HepG2 (cell line): ENCODE measurements around the gene NOC4L. TPM values are rescaled to one million over a fixed set of nuclear protein-coding genes. Genes with fewer than 3 reads are reported as not detected.
A peak's percentile ranks its signal among the peaks of the same experiment; 100 is the strongest.

Experiments
- ATAC-seq: fragments of 200-7000 bp; cut with Tn5 transposase; 3 replicates; pipeline ENCODE4 v1.9.1; 2020; ENCODE audit warnings: mild to moderate bottlenecking, moderate library complexity
- BruUV-seq: library from RNA; stranded (reverse); fragments of 400-500 nt; replicated peaks from 2 replicates; lab custom pipeline; 2021; lab: Mats Ljungman, UMichigan
- CTCF ChIA-PET: fragments of 300-600 bp; formaldehyde crosslinking; extraction: SDS; loops from one replicate; lab custom pipeline; 2021; ENCODE audit warnings: low total read pairs, inconsistent platforms, low intra/inter-chr PET ratio; lab: Yijun Ruan, JAX
- POLR2A ChIA-PET: fragments of 350-600 bp; sonication (Branson Sonifier 250); formaldehyde crosslinking; loops from one replicate; lab custom pipeline; 2020; ENCODE audit warnings: antibody characterized with exemption, inconsistent platforms; lab: Yijun Ruan, JAX
- DNase-seq: peaks from one replicate; pipeline ENCODE4 v3.0.0-alpha.2; 2015; ENCODE audit warnings: low spot score
- FAIRE-seq: peaks from 3 replicates; lab custom pipeline; 2011; peaks lifted over from hg19 to GRCh38; lab: Jason Lieb, UNC
- H2AFZ ChIP-seq: one replicate; pipeline ENCODE4 v1.6.1; 2011; ENCODE audit warnings: low read length, inconsistent platforms
- H3K27ac ChIP-seq: fragments of 300-600 bp; 3 replicates; pipeline ENCODE4 v1.8.0; 2011; ENCODE audit warnings: mixed run types, mild to moderate bottlenecking, mixed read lengths, low read length, inconsistent platforms; ENCODE audit not compliant: insufficient read depth; ENCODE audit errors: extremely low read length
- H3K27me3 ChIP-seq, 2 experiments: fragments of 200-600 bp in 1 of 2; 2 replicates in 1 of 2; 3 replicates in 1 of 2; pipeline versions ENCODE4 v1.6.0 to v1.8.0; 2011; ENCODE audit warnings: low read length in 2 of 2, mild to moderate bottlenecking in 2 of 2, moderate library complexity in 2 of 2, inconsistent platforms in 1 of 2; ENCODE audit not compliant: insufficient read depth in 2 of 2, control insufficient read depth in 1 of 2
- H3K36me3 ChIP-seq, 2 experiments: fragments of 200-600 bp in 1 of 2; replicated peaks in 1 of 2; 2 replicates in 1 of 2; 3 replicates in 1 of 2; pipeline versions ENCODE4 v1.5.1 to v1.8.0; 2011; ENCODE audit warnings: low read length in 2 of 2, inconsistent platforms in 1 of 2; ENCODE audit not compliant: insufficient read depth in 2 of 2, control insufficient read depth in 1 of 2
- H3K4me1 ChIP-seq: 2 replicates; pipeline ENCODE4 v1.5.1; 2012; ENCODE audit warnings: low read length, inconsistent platforms; ENCODE audit not compliant: insufficient read depth
- H3K4me2 ChIP-seq: 2 replicates; pipeline ENCODE4 v1.6.0; 2011; ENCODE audit warnings: low read depth, low read length, inconsistent platforms
- H3K4me3 ChIP-seq, 3 experiments: fragments of 200-600 bp in 1 of 3; sonication (generic), shearing (Covaris generic) in 1 of 3; replicated peaks in 1 of 3; 2 replicates each; pipeline ENCODE4 v1.5.1; 2011 to 2016; ENCODE audit warnings: low read length in 3 of 3, inconsistent platforms in 2 of 3, low read depth in 2 of 3, mild to moderate bottlenecking in 2 of 3, control low read depth in 1 of 3, mixed read lengths in 1 of 3; ENCODE audit not compliant: insufficient read depth in 1 of 3
- H3K79me2 ChIP-seq: one replicate; pipeline ENCODE4 v1.6.1; 2011; ENCODE audit warnings: low read length, inconsistent platforms; ENCODE audit not compliant: insufficient read depth
- H3K9ac ChIP-seq: 2 replicates; pipeline ENCODE4 v1.6.0; 2011; ENCODE audit warnings: mild to moderate bottlenecking, low read depth, low read length, inconsistent platforms; ENCODE audit not compliant: insufficient read depth
- H3K9me3 ChIP-seq: 2 replicates; pipeline ENCODE4 v1.5.1; 2012; ENCODE audit warnings: mild to moderate bottlenecking, low read length
- H4K20me1 ChIP-seq: 2 replicates; pipeline ENCODE4 v1.6.0; 2011; ENCODE audit warnings: inconsistent platforms, mild to moderate bottlenecking, low read length, moderate library complexity; ENCODE audit not compliant: insufficient read depth
- HIVEP1 ChIP-seq: sonication (generic); formaldehyde crosslinking; IDR thresholded peaks from 2 replicates; pipeline ENCODE4 v1.4.0; 2020; ENCODE audit warnings: mild to moderate bottlenecking, missing genetic modification reagents
- IRX3 ChIP-seq: sonication (generic); formaldehyde crosslinking; IDR thresholded peaks from 2 replicates; pipeline ENCODE4 v1.8.1; 2023; ENCODE audit warnings: mild to moderate bottlenecking, low read depth, missing genetic modification reagents, borderline replicate concordance
- KDM2A ChIP-seq: sonication (generic); formaldehyde crosslinking; IDR thresholded peaks from 2 replicates; pipeline ENCODE4 v1.4.0; 2020; ENCODE audit warnings: low read depth, missing genetic modification reagents, borderline replicate concordance
- NRL ChIP-seq: sonication (generic); formaldehyde crosslinking; IDR thresholded peaks from 2 replicates; pipeline ENCODE4 v1.5.0; 2020; ENCODE audit warnings: missing genetic modification reagents, mild to moderate bottlenecking, moderate library complexity, borderline replicate concordance
- SMYD3 ChIP-seq: sonication (generic); formaldehyde crosslinking; IDR thresholded peaks from 2 replicates; pipeline ENCODE4 v1.8.1; 2023; ENCODE audit warnings: mild to moderate bottlenecking, missing genetic modification reagents
- ZNF816 ChIP-seq: sonication (generic); formaldehyde crosslinking; IDR thresholded peaks from 2 replicates; pipeline ENCODE4 v1.8.0; 2022; ENCODE audit warnings: missing genetic modification reagents, mild to moderate bottlenecking, borderline replicate concordance
- ZNF891 ChIP-seq: sonication (generic); formaldehyde crosslinking; IDR thresholded peaks from 2 replicates; pipeline ENCODE4 v1.5.0; 2020; ENCODE audit warnings: mild to moderate bottlenecking, missing genetic modification reagents
- WGBS: methylation state at CpG from one replicate; pipeline ENCODE4 v1.1.6; 2017; ENCODE audit warnings: low lambda C conversion rate; 5-methylcytosine and 5-hydroxymethylcytosine counted together
- in situ Hi-C: cut with HindIII; loops from 2 replicates; pipeline ENCODE4 v1.10.0; 2017; ENCODE audit warnings: low pct_unique_long_range_greater_than_20kb; ENCODE audit not compliant: extremely low pct_ligation_motif_present
- intact Hi-C: fragments of 100-400 bp; cut with micrococcal nuclease; formaldehyde crosslinking; loops from one replicate; pipeline ENCODE4 v1.10.0; 2022; ENCODE audit not compliant: unreplicated experiment
- polyA plus RNA-seq, 8 experiments: library from polyadenylated mRNA; depleted of rRNA in 3 of 8; stranded (reverse) in 7 of 8; unstranded in 1 of 8; fragments of >200 nt; fragmentation: Illumina TruSeq in 4 of 8; extraction: Trizol in 4 of 8; gene quantifications; 2 replicates each; pipeline versions ENCODE4 v1.2.1 to v1.2.3, GENCODE V29; 2011 to 2016; ENCODE audit warnings: low read depth in 4 of 8, missing spikeins in 1 of 8, mixed read lengths in 1 of 8; ENCODE audit not compliant: insufficient read depth in 1 of 8
- total RNA-seq, 5 experiments: library from RNA; depleted of rRNA; stranded (reverse); fragments of >200 nt; fragmentation: Illumina TruSeq; extraction: Trizol; gene quantifications; 2 replicates each; pipeline ENCODE4 v1.2.3, GENCODE V29; 2016; ENCODE audit warnings: low read depth in 1 of 5
- TF ChIP-seq, protein P1 (sequence below): sonication (generic); formaldehyde crosslinking; IDR thresholded peaks from 2 replicates; pipeline ENCODE4 v1.8.0; 2023; ENCODE audit warnings: mild to moderate bottlenecking, missing genetic modification reagents

NOC4L gene
- total and polyA plus RNA-seq, 2 of the 13 experiments (the other 11 are each of a cell fraction or from before 2014, with no cell fraction given): 4.3 to 14.6 TPM

DNA sequence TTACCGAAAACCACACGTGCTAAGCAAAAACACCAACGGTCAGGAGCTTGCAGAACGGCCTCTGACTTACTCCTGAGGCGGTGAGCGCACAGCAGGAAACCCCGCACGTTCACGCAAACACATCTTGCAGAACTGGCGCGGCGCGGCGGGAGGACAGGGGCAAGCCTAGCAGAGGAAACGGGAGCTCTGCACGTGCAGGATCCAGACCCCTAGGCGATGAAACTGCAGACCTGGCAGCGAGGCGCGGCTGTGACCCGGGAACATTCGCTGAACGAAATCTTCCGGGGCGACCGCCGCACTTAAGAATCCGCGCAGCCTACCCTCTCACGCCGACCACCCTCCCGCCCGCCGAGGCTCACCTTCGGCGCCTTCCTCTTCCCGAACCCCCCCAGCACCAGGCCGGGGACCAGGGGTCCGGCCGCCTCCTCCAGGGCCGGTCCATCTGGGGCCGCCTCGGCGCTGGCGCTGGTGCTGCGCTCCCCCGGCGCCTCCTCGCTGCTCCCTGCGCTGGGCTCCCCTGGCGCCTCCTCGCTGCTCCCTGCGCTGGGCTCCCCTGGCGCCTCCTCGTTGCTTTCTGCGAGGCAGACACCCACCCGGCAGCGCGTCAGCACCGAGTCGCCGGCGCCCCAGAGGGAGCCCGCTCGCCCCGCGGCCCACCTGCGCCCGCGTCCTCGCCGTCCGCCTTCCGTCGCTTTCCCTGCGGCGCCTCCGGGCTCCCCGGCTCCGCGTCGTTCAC, 753 bp upstream of the NOC4L start:
- H3K9ac ChIP-seq: peak overlapping the region; percentile 80
- DNase-seq: no peak
- H2AFZ ChIP-seq: no peak overlapping the region
- intact Hi-C loops (no loop called here), in situ Hi-C loops (no loop called here)
- H3K9me3 ChIP-seq: no peaks in the 10 kb centered on the region
- 19% methylated on average over 13 of the region's 82 CpGs for WGBS
- ChIA-PET POLR2A (no interaction called here), CTCF (no interaction called here)
- no peaks in the 10 kb centered on the region for H4K20me1 ChIP-seq
- no peak overlapping the region for H3K27ac ChIP-seq
- H3K4me2 ChIP-seq: peak overlapping the region; percentile 94
- TSS peak; percentile 45 for BruUV-seq
- 0 out of 2 replicates have a peak, but pooled peaks have one; percentile 65 for TF ChIP-seq NRL (CRISPR knock-in tag)
- 0 out of 2 replicates have a peak, but pooled peaks have one; percentile 4 for TF ChIP-seq ZNF891
- TF ChIP-seq HIVEP1 (CRISPR knock-in tag): 0 out of 2 replicates have a peak, but pooled peaks have one; percentile 45
- TF ChIP-seq, protein P1, sequence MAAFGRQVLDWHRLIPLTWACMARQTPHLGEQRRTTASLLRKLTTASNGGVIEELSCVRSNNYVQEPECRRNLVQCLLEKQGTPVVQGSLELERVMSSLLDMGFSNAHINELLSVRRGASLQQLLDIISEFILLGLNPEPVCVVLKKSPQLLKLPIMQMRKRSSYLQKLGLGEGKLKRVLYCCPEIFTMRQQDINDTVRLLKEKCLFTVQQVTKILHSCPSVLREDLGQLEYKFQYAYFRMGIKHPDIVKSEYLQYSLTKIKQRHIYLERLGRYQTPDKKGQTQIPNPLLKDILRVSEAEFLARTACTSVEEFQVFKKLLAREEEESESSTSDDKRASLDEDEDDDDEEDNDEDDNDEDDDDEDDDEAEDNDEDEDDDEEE (CRISPR knock-in tag): 0 out of 2 replicates have a peak, but pooled peaks have one; percentile 9
- 0 out of 2 replicates have a peak, but pooled peaks have one; percentile 41 for TF ChIP-seq KDM2A
- no peak for TF ChIP-seq ZNF816
- TF ChIP-seq SMYD3 (CRISPR knock-in tag): no peak
- TF ChIP-seq IRX3 (CRISPR knock-in tag): 0 out of 2 replicates have a peak, but pooled peaks have one; percentile 0
- H3K79me2 ChIP-seq: peaks cover 26% of the 10 kb centered on the region
- H3K27me3 ChIP-seq: no peaks in the 10 kb centered on the region; a peak in 1 of 5 replicates
- H3K36me3 ChIP-seq: peaks cover 26 to 36% of the 10 kb centered on the region in 2 experiments
- H3K4me3 ChIP-seq: peak overlapping the region; percentile 85 to 99 (median 93)
- ATAC-seq: peak; percentile 10; the same call in 2 of the 3 replicates
- peaks cover 17% of the 10 kb centered on the region for H3K4me1 ChIP-seq
- no peak for FAIRE-seq
